ENCODE measurements around the gene LRRTM3. TPM values are rescaled to one million over a fixed set of nuclear protein-coding genes. Genes with fewer than 3 reads are reported as not detected.

LRRTM3 gene
- total RNA-seq, 1 donor, result not detected

DNA sequence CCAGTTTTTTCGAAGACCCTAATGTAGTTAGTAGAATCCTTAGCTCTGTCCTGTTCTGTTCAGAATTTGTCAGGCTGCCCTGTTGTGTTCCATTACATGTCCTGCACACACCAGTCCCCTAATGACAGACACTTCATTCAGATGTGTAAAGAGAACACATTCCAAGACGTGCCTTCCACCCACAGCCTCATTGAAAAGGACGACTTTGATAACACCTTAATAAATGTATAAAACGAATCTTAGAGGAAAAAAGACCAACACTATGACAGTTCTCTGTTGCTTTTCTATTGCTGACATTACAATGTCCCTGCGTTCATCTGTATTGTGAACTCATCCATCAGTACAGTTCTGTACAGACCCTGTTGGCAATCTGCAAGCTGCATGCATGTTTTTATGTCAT, 3.5 kb downstream of the LRRTM3 start:
- no peak for DNase-seq (ENCODE audit: low read depth)
- H3K4me3 ChIP-seq (ENCODE audit: low read depth, low read length), result no peak overlapping the region
- TF ChIP-seq, protein P1, sequence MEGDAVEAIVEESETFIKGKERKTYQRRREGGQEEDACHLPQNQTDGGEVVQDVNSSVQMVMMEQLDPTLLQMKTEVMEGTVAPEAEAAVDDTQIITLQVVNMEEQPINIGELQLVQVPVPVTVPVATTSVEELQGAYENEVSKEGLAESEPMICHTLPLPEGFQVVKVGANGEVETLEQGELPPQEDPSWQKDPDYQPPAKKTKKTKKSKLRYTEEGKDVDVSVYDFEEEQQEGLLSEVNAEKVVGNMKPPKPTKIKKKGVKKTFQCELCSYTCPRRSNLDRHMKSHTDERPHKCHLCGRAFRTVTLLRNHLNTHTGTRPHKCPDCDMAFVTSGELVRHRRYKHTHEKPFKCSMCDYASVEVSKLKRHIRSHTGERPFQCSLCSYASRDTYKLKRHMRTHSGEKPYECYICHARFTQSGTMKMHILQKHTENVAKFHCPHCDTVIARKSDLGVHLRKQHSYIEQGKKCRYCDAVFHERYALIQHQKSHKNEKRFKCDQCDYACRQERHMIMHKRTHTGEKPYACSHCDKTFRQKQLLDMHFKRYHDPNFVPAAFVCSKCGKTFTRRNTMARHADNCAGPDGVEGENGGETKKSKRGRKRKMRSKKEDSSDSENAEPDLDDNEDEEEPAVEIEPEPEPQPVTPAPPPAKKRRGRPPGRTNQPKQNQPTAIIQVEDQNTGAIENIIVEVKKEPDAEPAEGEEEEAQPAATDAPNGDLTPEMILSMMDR (IDR thresholded peaks at IDR 0.05; ENCODE audit: insufficient read depth, low read depth, low read length), result no peak

DNA sequence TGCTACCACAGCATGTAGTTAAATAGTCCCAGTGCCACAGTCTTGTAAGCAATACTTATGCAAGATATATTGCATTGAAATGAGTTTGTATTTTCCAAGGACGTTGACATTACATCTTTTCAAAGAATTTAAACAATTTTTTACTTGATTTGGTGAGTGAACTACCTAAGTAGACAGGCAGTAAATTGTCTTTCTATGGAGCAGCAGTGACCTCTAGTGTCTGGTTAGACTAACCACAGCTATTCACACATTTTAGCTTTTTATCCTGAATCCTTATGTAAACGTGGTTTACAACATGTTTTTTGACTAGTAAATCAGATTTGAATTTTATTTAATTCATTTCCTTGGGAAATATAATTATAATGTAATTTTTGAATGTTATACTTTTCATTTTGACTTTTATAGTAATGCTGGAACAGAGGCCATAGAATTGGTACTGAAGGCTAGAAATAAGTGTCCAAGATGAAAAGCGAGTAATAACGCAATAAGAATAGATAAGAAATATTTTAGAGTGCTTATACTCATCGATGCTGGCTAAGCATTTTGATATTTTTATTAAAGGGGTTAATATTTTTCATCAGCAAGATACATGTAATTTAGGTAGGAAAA, 5.6 kb downstream of the LRRTM3 start:
- DNase-seq (ENCODE audit: low read depth), result peak; percentile 80
- H3K4me3 ChIP-seq (ENCODE audit: low read depth, low read length), result no peak overlapping the region
- TF ChIP-seq, protein P1 (IDR thresholded peaks at IDR 0.05; ENCODE audit: insufficient read depth, low read depth, low read length), result peak; percentile 82

DNA sequence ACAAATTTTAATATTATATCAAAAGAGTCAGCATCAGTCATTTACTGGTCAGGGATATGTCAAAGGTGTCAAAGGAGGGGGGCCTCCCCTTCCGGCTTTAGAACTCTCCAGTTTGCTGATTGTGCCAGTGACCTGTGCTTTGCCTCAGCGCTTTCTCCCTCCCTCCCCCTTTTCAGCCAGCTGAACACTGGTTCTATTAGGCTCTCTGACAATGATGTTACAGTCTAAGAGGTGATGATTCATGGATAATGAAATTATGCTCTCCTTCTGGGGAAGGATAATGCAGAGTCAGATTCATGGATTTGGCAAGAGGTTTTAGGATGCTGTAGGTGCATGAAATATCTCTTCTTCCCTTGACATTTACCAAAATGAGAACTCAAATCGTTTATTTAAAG, 6.1 kb downstream of the LRRTM3 start:
- TF ChIP-seq, protein P1 (IDR thresholded peaks at IDR 0.05; ENCODE audit: insufficient read depth, low read depth, low read length), result no peak
- H3K4me3 ChIP-seq (ENCODE audit: low read depth, low read length), result no peak overlapping the region
- no peak for DNase-seq (ENCODE audit: low read depth)

- no peak for DNase-seq (ENCODE audit: low read depth)
- TF ChIP-seq, protein P1 (IDR thresholded peaks at IDR 0.05; ENCODE audit: insufficient read depth, low read depth, low read length), result no peak
- no peak overlapping the region for H3K4me3 ChIP-seq (ENCODE audit: low read depth, low read length)
Measured at GRCh38 chr10:66934711-66935110, 8.9 kb downstream of the LRRTM3 start.

- DNase-seq (ENCODE audit: low read depth), result no peak
- no peak overlapping the region for H3K4me3 ChIP-seq (ENCODE audit: low read depth, low read length)
- TF ChIP-seq, protein P1 (IDR thresholded peaks at IDR 0.05; ENCODE audit: insufficient read depth, low read depth, low read length), result no peak
Measured at GRCh38 chr10:66940965-66941364, 15.1 kb downstream of the LRRTM3 start.

DNA sequence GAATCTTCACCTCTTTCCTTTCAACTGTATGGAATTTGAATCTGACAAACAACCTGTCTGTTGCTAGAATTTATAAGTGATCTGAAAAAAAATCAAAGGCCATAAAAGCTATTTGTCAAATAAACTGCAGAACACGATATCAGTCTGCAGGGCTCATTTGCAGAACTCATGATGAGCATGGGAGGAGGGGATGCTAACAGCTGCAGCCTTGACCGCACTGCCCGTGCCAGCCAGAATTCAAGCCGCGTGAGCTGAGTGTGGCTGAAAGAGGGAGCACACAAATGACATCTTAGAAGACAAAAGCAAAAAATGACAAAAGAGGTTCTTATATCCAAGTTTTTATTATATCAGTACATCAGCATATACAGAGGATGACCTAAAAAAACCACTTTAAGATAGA, 15.7 kb downstream of the LRRTM3 start:
- DNase-seq (ENCODE audit: low read depth), result no peak
- TF ChIP-seq, protein P1 (IDR thresholded peaks at IDR 0.05; ENCODE audit: insufficient read depth, low read depth, low read length), result no peak
- no peak overlapping the region for H3K4me3 ChIP-seq (ENCODE audit: low read depth, low read length)

DNA sequence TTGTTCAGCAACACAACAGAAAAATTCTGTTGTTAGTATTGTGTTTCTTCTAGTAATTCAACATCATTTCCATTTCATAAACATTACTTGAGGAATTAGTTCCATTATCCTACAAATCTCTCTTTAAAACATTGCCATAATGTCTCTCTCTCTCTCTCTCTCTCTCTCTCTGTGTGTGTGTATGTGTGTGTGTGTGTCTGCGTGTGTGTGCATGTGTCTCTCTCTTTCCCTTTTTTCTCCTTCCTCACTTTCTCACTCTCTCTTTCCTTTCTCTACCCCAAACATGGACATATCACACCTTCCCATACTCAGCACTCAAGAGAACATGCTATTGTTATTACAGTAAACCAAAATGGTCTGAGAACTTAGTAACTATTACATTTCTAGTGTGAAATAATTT, 16.6 kb downstream of the LRRTM3 start:
- DNase-seq (ENCODE audit: low read depth), result no peak
- TF ChIP-seq, protein P1 (IDR thresholded peaks at IDR 0.05; ENCODE audit: insufficient read depth, low read depth, low read length), result no peak
- H3K4me3 ChIP-seq (ENCODE audit: low read depth, low read length), result no peak overlapping the region
